Neutrophil (primary cell): ENCODE results near the gene GPR153.

ENCODE experiments used
- H3K27ac ChIP-seq: fragments of 200-600 bp; sonication (generic); 2 replicates; pipeline ENCODE4 v1.5.1; 2016; ENCODE audit warnings: mild to moderate bottlenecking, moderate library complexity
- H3K27me3 ChIP-seq: fragments of 200-600 bp; sonication (generic); 2 replicates; pipeline ENCODE4 v1.6.0; 2016; ENCODE audit warnings: mild to moderate bottlenecking
- H3K36me3 ChIP-seq: fragments of 200-600 bp; sonication (generic); 2 replicates; pipeline ENCODE4 v1.5.1; 2017
- H3K4me1 ChIP-seq, 2 experiments: fragments of 200-600 bp in 1 of 2; sonication (generic) in 1 of 2; 1 replicate in 1 of 2; 2 replicates in 1 of 2; pipeline versions ENCODE4 v1.5.1 to v1.6.1; 2013 to 2016; ENCODE audit warnings: low read depth in 1 of 2, low read length in 1 of 2, mild to moderate bottlenecking in 1 of 2, moderate library complexity in 1 of 2; ENCODE audit not compliant: control insufficient read depth in 1 of 2, insufficient read depth in 1 of 2
- H3K4me3 ChIP-seq, 2 experiments: fragments of 200-600 bp in 1 of 2; sonication (generic) in 1 of 2; 1 replicate in 1 of 2; 2 replicates in 1 of 2; pipeline ENCODE4 v1.5.1; 2013 to 2016; ENCODE audit warnings: low read depth in 1 of 2, low read length in 1 of 2, mild to moderate bottlenecking in 1 of 2, moderate library complexity in 1 of 2
- H3K9me3 ChIP-seq: fragments of 200-600 bp; sonication (generic); 2 replicates; pipeline ENCODE4 v1.5.1; 2016
- TF ChIP-seq, protein P1 (sequence below): fragments of 200-600 bp; sonication (generic); IDR thresholded peaks from 2 replicates; pipeline ENCODE4 v1.5.1; 2016; ENCODE audit warnings: antibody characterized with exemption

Gene GPR153

DNA sequence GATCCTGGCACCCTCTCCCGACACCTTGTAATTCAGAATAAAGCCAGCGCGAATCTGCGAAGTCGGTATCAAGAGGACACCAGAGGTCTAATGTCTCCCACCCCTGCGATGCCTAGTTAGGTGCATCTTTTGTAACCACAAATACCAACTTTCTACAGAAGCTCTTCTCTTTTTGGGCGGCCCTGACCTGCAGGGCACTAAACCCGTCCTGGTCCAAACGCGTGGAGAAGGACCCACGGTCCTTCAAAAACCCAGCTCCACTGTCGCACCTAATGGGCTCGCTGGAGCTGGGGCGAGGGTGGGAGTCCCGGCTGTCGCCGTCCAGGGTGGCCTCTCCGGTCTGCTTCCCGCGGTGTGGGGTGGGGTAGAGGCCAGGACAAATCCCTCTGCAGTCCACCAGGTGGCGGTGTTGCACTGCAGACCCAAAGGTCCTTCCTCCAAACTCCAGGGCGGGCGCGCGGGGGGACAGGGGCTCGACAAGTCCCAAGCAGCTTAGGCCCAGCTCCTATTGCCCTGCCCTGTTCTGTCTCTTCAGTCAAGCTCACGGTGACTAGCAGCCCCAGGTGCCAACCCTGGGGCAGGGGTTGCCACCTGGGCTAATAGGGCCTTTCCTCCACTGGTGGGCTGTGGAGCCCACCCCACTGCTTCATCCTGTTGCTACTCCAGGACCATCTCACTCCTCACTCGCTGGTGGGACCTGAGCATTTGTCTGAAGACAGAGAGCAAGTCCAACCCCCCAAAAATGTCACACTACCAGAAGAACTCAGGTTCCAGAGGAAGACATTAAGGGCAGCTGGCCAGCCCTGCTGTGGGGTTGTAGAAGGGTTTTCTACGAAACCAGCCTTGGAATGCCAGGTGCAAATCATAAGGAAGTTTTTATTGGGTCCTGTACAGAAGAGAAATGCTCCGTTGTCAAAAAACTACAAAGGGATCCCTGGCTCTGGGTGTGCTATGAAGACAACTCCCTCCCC lies 14.1 kb downstream of the GPR153 start:
- Histone ChIP-seq H3K27me3 (peaks cover 100% of the 10 kb centered on the region), H3K4me1 (peaks cover 0 to 10% of the 10 kb centered on the region in 2 experiments), H3K36me3 (no peaks in the 10 kb centered on the region), H3K27ac (no peak overlapping the region), H3K9me3 (no peaks in the 10 kb centered on the region), H3K4me3 (no peak overlapping the region)
- TF ChIP-seq, protein P1, sequence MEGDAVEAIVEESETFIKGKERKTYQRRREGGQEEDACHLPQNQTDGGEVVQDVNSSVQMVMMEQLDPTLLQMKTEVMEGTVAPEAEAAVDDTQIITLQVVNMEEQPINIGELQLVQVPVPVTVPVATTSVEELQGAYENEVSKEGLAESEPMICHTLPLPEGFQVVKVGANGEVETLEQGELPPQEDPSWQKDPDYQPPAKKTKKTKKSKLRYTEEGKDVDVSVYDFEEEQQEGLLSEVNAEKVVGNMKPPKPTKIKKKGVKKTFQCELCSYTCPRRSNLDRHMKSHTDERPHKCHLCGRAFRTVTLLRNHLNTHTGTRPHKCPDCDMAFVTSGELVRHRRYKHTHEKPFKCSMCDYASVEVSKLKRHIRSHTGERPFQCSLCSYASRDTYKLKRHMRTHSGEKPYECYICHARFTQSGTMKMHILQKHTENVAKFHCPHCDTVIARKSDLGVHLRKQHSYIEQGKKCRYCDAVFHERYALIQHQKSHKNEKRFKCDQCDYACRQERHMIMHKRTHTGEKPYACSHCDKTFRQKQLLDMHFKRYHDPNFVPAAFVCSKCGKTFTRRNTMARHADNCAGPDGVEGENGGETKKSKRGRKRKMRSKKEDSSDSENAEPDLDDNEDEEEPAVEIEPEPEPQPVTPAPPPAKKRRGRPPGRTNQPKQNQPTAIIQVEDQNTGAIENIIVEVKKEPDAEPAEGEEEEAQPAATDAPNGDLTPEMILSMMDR, result peak; percentile 86

- Histone ChIP-seq H3K4me1 (peaks cover 0 to 10% of the 10 kb centered on the region in 2 experiments), H3K9me3 (no peaks in the 10 kb centered on the region), H3K27ac (no peak overlapping the region), H3K36me3 (no peaks in the 10 kb centered on the region), H3K4me3 (no peak overlapping the region), H3K27me3 (peaks cover 100% of the 10 kb centered on the region)
- TF ChIP-seq, protein P1, result no peak
Observed at GRCh38 chr1:6245869-6246496, 14.9 kb downstream of the GPR153 start.

GRCh38 chr1:6245086-6245868 lies 15.6 kb downstream of the GPR153 start:
- Histone ChIP-seq H3K4me1 (peaks cover 0 to 10% of the 10 kb centered on the region in 2 experiments), H3K27ac (no peak overlapping the region), H3K9me3 (no peaks in the 10 kb centered on the region), H3K36me3 (no peaks in the 10 kb centered on the region), H3K4me3 (no peak overlapping the region), H3K27me3 (peaks cover 100% of the 10 kb centered on the region)
- TF ChIP-seq, protein P1, result no peak

DNA sequence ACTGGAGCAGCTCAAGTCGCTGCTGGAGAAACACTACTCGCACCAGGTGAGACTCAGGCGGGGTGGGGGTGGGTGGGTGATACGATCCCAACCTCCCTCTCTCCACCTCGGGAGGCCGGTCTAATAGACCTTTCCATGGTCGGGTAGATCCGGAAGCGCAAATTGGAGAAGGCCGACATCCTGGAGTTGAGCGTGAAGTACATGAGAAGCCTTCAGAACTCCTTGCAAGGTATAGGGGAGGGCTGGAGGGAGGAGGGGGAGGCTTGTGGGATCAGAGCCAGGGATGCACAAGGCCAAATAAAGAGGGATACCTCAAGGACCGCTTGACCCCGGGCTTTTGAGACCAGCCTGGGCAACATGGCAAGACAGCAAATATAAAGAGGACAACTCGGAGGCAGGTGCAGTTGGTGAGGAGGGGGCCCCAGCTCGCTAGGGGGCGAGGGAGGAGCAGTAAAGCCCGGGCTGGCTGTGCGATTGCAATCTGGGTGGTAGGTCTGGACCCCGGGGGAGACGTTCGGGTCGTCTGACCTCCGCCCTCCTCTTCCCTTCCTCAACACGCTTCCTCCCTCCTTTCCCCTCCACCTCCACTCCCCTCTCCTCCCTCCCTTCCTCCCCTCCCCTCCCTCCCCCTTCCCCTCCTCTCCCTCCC lies 16.4 kb downstream of the GPR153 start:
- Histone ChIP-seq H3K36me3 (no peaks in the 10 kb centered on the region), H3K27me3 (peaks cover 100% of the 10 kb centered on the region), H3K27ac (no peak overlapping the region), H3K4me3 (no peak overlapping the region), H3K4me1 (peaks cover 0 to 10% of the 10 kb centered on the region in 2 experiments), H3K9me3 (no peaks in the 10 kb centered on the region)
- TF ChIP-seq, protein P1, result no peak

DNA sequence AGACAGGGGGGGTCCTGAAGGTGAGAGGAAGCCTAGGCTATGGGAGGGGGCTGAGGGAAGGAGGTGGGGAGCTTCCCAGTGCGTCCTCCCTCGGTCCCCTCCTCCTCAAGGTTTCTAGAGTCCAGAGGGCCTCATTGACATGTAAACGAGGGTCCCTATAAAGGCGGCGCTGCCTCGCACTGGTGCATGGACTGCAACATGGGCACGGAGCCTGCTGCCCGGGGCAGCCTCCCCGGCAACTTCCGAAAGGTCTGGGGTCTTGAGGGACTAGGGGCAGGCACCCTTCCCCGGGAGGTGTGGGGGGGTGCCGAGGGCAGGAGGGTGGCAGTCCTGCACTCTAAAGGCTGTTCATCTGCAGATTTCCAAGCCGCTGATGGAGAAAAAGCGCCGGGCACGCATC lies 16.9 kb downstream of the GPR153 start, which contains the start of gene HES3:
Gene HES3 (plus strand): TSS at position 187 of the 400 bp plus-strand sequence. CDS start 187 bp downstream, at position 374.
- Histone ChIP-seq H3K27me3 (peaks cover 100% of the 10 kb centered on the region), H3K27ac (no peak within 1 kb of the TSS), H3K4me1 (peaks cover 0 to 10% of the 10 kb centered on the region in 2 experiments), H3K9me3 (no peaks in the 10 kb centered on the region), H3K36me3 (no peaks in the 10 kb centered on the region), H3K4me3 (no peak within 1 kb of the TSS)
- TF ChIP-seq, protein P1, result no peak
